ENCODE measurements around the gene SIRPD.

GRCh38 chr20:1563598-1563997, 6.1 kb upstream of the SIRPD start:
- TF ChIP-seq POLR2A (IDR thresholded peaks at IDR 0.05; ENCODE audit: low read depth, low read length) (no peak), POLR2AphosphoS5 (IDR thresholded peaks at IDR 0.05; ENCODE audit: low read depth, low read length) (no peak), TAF1 (IDR thresholded peaks at IDR 0.05; ENCODE audit: borderline replicate concordance, low read depth, low read length) (no peak)
